Dermis blood vessel endothelial cell (primary cell): ENCODE results near the gene PAQR5. TPM values are rescaled to one million over a fixed set of nuclear protein-coding genes. Genes with fewer than 3 reads are reported as not detected.
"Not testable (repeated sequence)": the region's sequence is repeated elsewhere in the genome, so short reads cannot be mapped to it uniquely, and the experiment has no call there.

Experiments
- DNase-seq: peaks from one replicate; pipeline ENCODE4 v3.0.0; 2010
- total RNA-seq: library from RNA; depleted of rRNA; stranded (reverse); fragments of >200 nt; gene quantifications from 2 replicates; pipeline ENCODE4 v1.2.3, GENCODE V29; 2014

PAQR5 gene
- total RNA-seq, 1 donor from 2014 or later, result not detected

GRCh38 chr15:69293741-69294615 is 4.7 kb upstream of the PAQR5 start:
- no peak for DNase-seq

DNA sequence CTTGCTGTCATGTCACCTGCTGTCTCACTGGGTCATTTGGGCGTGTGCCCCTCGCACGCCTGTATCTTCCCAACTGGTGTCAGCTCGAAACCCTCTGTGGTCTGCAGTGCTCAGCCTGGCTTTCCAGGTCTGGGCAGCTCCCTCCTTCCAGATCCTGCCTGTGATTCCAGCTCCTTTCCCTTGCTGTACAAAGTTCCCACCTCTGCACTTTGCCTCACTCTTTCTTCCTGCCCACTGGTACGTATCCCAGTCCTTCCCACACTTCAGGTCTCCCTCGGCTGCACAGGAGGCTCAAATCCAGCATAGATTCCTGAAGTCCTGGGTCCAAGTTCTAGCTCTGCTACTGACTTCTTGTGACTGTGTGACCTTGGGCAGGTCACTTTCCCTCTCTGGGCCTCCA is 2.1 kb upstream of the PAQR5 start:
- DNase-seq, result no peak

- DNase-seq, result no peak
Observed at GRCh38 chr15:69297642-69298353, 914 bp upstream of the PAQR5 start.

DNA sequence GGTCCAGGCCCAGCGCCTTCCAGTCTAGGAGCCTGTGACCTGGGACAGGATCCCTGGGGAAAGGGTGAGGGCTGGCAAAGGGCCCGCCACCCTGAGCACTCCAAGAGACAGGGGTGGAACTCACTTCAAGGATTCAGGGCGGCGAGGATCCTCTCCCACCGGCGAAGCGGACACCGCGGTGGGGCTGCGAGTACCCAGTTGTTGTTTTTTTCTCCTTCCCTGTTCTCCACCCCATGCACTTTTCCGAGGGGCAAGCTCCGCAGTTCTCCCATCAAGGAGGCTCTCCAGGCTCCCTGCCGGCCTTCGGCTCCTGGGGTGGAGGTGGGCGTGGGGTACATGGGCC is 387 bp upstream of the PAQR5 start:
- no peak for DNase-seq

DNA sequence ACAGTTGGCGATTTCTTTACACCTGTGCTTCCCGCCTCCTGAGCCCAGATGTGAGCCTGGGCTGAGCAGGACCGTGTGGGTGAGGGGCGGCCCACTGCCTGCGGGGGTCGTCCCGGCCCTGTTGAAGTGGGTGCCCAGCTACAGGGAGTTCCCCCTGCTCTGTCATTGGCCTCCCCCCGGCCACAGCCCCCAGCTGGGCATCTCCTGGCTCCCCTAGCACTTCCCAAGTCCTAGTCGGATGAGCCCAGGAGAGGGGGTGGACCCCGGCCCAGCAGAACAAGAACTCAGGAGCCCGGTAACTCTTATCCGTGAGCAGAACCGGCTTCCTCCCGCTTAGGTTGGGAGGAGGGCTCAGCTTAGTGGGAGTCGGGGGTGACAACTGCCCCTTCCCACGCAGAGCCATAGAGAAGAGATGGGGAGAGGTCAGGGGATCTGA is 757 bp downstream of the PAQR5 start:
- DNase-seq, result no peak

DNA sequence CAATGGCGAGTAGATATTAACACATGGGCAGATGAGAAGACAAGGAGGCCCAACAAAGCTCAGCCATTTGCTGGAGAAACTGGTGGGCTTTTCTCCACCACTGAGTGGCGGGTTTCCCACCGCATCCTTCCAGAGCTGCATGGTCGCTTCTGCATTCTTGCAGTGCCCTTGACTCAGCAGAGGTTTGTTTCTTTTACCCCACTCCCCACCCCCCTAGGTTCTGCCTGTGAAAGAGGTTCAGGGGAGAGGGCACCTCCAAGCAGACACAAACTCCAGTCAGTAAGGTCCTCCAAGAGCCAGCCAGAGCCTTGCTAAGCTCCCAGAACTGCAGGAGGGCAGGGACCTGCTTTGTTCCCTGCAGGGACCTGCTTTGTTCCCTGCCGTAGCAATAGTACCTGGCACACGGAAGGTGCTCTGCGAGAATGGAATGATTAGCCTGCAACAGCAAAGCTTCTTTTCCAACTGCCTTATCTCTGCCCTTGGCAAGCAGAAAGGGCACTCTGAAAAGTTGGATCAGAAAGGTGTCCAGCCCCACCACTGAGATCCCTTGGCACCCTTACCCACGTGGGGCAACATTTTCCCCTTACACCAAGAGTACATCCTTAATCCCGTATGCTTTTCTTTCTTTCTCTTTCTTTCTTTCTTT is 1.4 kb downstream of the PAQR5 start:
- no peak for DNase-seq

DNA sequence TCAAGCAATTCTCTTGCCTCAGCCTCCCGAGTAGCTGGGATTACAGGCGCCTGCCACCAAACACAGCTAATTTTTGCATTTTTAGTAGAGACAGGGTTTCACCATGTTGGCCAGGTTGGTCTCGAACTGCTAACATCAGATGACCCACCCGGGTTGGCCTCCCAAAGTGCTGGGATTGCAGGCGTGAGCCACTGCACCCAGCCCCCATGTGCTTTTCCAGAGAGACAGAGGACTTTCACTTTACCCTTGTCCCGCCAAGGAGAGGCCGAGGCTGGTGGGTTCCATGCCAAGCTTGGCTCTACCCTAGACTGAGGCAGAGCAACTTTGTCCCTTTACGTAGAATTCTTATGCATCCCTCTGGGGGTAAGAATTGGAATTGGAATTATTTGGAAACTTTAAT is 2.4 kb downstream of the PAQR5 start:
- DNase-seq, result not testable (repeated sequence)

GRCh38 chr15:69302087-69302486 is 3.4 kb downstream of the PAQR5 start:
- not testable (repeated sequence) for DNase-seq

GRCh38 chr15:69302929-69303328 is 4.2 kb downstream of the PAQR5 start:
- DNase-seq, result no peak

DNA sequence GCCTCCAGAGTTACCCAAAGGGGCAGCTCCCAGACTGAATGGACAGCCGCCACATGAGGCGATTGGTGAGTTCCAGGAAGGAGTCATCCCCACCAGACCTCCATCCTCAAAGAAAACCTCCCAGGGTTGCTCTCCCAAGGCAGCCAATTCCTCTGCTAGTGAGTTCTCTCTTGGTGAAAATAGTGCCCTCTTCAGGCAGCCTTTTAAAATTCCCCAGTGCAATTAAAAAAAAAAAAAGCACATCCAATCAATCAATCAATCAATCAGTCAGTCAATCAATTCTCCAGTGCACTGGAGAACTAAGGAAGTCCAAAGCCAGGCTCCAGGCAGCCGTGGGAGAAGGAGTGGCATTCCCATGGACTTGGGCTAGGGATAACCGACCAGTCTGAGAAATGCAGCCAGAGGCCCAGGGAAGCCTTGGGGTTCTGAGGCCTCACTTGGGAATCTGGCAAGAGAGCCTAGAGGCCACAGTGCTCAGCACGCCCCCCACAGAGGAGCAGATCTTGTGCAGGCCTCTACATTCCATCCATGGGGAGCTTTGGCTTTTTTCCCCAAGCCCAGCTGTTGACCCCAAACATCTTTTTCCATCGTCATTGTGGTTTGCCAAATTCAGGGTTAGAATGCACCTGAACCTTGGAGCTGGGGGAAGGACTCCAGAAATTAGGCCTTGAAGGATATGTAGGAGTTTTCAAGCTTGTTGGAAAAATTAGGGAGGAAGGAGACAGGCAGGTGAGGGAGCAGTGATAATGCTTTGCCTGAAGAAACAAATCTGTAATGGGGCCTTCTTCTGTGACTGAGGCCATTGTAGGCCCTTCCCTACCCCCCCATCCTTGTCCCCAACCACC is 4.8 kb downstream of the PAQR5 start:
- peak; percentile 16 for DNase-seq

DNA sequence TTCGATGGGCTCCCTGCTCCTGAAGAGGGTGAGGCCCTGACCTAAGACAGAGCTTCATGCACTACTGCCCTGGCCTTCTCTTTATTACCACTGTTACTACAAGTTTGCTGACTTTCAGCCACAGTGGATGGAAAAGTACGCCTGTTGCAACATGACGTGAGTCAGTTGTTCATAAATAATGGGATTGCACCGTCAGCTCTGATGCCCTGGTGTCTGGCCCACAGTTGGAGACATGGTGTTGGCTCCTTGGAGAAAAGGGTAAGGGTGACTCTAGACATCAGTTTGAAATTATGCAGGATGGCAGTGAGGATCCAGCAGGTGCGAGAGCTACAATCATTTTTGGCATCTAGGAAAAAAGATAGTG is 5.5 kb downstream of the PAQR5 start:
- no peak for DNase-seq

DNA sequence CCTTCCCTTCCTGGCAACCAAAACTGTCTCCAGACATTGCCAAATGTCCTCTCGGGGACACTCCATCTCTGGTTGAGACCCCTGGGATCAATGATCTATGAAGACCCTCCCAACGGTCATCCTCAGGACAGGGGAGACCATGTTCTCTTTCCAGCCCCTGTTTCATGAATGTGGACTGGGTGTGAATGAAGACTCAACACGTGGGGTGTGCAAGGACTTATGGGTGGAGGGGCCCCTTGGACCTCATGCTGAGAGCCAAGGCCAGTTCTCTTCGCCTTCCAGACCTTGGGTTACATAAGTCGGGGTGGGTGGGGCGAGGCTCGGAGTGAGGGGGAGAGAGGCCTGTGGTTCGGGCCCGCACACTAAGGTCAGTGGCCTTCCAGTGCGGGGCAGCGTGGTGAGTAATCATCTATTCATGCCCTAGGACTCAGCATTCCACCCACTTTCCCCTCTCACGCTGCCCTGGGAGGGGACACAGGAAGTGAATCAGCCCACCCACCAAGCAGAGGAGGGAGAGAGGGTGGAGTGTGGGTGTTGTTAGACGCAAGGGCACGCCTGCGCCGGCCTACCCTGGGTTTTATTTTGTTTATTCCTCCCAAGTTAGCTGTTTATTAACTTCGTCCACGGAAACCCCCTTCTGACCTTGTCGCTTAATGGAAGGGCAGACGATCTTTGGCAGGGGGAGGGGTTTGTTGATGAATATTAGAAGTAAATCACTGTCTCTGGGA is 6.7 kb downstream of the PAQR5 start:
- DNase-seq, result peak; percentile 39

DNA sequence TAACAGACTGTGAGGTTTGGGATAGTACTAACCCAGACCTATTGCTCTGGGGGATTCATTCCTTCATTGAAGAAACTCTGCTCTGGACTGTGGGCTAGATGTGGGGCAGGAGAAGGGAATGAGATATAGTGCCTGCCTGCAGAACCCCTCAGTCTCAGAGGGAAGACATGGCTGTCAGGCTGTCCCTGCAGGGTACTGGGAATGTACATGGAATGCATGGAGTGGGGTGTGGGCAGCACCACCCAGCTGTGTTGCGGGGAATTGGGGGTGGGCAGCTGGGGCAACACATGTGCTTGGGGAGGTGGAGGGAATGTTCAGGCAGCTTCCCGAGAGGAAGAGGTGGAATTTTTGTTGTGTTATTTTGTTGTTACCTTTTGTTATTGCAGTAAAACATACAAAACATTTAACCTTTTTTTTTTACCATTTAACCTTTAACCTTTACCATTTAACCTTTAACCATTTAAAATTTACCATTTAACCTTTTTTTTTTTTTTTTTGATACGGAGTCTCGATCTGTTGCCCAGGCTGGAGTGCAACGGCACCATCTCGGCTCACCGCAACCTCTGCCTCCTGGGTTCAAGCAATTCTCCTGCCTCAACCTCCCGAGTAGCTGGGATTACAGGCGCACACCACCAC is 7.3 kb downstream of the PAQR5 start:
- DNase-seq, result no peak

DNA sequence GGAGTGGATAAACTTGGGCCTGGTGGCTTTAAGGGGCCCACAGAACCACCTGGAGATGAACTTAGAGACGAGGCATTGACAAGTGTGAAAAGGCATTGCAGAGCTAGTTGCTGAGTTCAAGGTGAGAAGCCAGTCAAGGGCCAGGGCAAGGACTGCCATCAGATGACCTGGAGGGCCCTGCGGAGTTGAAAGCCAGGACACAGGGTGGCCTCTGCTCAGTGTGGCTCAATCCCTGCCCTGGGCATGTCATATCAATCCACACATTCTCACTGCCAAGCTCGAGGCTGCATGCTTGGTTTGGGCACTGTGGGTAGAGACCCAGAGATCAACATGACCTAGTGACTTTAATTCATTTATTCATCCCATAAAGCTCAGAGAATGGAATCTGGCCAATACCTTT is 9.2 kb downstream of the PAQR5 start:
- DNase-seq, result no peak

GRCh38 chr15:69308949-69309348 is 10.2 kb downstream of the PAQR5 start:
- DNase-seq, result no peak

- DNase-seq, result no peak
Observed at GRCh38 chr15:69311319-69311721, 12.6 kb downstream of the PAQR5 start.

- no peak for DNase-seq
Observed at GRCh38 chr15:69313432-69314000, 14.8 kb downstream of the PAQR5 start.

DNA sequence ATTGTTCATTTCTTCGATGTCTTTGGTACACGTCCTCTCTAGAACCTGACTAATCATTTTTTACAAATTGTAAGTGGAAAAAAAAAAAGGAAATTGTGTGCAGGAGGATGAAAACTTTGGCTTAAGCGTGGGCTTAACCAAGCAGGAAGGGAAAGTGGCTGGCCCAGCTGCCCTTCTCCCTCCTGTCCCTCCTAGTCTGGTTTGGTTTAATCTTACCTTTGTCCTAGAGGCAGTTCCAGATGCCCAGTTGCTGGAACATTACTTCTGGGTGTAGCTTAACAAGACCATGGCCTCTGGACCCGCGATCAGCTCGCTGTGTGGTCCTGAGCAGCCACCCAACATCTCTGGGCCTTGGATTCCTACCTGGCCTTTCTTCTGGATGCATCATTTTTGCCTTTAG is 15.4 kb downstream of the PAQR5 start:
- no peak for DNase-seq

- DNase-seq, result no peak
Observed at GRCh38 chr15:69314736-69315135, 16.0 kb downstream of the PAQR5 start.

DNA sequence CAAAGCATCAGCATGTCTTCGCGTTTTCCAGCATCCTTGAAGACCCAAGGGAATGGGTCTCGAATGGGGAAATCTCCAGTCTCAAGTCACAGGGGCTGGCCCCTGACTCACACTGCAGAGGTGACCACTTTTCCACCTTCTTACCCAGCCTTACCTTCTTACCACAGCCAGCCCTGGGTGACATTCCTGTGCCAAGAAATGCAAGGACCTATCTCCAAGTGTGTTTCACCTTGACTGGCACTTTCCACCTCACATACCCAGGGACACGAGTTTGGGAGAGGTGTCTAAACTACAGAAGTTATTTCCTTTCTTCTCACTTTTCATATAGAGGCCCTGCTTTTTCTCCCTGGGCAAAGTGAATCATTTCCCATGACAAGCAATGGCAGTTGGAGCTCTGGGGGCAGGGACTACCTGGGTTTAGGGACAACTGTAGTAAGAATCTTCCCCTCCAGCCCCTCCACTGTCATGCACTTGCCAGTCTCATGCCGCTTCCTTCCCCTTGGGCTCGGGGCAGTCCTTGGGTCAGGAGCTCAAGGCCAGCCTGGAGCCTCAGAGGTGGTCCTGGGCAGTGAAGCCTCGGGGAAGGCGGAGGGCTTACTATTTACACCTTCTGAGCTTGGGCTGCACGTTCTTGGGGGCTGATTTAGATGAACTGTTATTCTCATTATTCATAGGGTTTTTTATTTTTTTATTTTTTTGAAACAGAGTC is 16.8 kb downstream of the PAQR5 start:
- no peak for DNase-seq

DNA sequence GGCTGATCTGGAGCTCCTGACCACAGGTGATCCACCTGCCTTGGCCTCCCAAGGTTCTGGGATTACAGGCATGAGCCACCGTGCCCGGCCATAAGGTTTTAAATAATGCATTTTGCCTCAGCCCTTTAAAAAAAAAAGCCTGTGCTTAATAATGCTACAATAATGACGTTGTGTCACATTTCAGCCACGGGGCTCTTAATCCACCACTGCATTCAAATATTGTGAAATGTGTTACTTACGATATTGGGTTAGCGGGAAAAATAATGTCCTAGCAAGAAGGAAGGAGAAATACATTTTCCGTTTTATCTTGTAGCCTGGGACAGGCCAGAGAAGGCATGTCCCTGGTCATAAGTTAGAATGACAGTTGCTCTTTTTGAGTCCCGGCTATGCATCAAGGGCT is 17.6 kb downstream of the PAQR5 start:
- DNase-seq, result no peak
